Measurements from ENCODE around the gene NT5DC4. TPM values are rescaled to one million over a fixed set of nuclear protein-coding genes. Genes with fewer than 3 reads are reported as not detected.

NT5DC4 gene
- total and polyA plus RNA-seq, 4 donors, result 0.10 TPM; not detected in 3

DNA sequence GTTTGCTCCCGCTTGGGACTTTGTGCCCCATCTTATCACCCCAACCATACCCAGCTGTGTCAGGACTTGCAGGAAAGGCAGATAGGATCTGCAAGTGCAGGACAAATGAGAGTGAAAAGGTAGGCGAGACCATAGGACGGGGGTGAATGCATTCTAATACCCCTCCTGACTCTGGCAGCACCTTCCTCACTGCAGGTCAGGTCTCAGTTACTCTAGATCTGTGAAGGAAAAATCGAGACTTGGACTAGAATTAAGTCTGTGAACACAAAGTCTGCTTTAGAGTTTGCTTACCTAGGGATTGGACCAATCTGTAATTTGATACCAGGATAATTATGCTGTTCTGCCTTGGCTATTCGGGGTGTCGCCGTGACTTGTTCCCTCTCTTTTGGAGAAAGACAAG lies 19.7 kb downstream of the NT5DC4 start:
- no peak for DNase-seq (ENCODE audit: low read depth in 4 of 6, low spot score in 6 of 6)
- WGBS (ENCODE audit: insufficient coverage), result 93% methylated on average over 2 of the region's 7 CpGs
- no peak overlapping the region for H3K27ac ChIP-seq (ENCODE audit: low read depth, low read length)

DNA sequence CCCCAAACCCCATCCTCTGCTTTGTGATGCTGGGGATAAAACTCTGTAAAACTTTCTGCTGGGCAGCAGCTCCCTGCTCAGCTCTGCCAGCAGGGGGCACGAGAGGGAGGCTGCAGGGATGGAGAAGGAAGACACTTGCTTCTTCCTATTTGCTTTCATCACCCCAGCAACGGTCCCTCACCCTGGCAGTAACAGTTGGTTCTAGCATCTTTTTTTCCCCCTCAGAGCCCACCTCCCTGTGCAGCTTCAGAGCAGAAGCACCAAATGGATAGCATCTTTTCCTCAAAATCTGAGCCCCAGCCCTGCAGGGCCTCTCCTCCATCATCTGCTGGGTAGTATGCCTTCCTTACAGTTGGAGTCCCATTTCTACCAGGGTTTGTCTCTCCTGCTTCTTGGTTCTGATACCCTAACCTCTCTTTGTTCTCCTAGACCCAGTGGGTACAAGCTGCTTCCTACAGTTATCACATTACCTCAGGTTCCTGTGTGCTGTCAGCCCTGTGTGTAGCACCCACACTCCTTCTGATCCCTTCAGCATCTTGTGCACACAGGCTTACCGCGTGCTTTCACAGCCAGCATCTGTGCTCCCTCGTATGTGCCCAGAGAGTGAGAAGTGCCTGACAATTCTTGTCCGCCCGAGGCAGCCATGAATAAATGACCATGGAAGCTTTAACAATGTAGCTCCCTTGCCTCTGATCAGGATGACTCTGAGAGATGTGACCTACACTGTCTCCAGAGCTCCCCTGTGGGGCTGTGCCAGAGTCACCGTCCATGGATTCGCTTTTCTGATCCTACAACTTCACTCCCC lies 29.1 kb downstream of the NT5DC4 start:
- DNase-seq (ENCODE audit: low read depth in 4 of 6, low spot score in 6 of 6), result peak in 4 of 6 donors; percentile 48 to 88 (median 68)
- WGBS (ENCODE audit: insufficient coverage), result 53% methylated on average over 9 of the region's 9 CpGs
- no peaks in the 10 kb centered on the region for H3K4me1 ChIP-seq (ENCODE audit: control insufficient read depth, insufficient read depth, low read length)
- H3K27me3 ChIP-seq (ENCODE audit: control insufficient read depth, insufficient read depth, low read length), result no peaks in the 10 kb centered on the region
- H3K36me3 ChIP-seq (ENCODE audit: control insufficient read depth, insufficient read depth, low read length), result no peaks in the 10 kb centered on the region
- no peak overlapping the region for H3K27ac ChIP-seq (ENCODE audit: low read depth, low read length)
- no peaks in the 10 kb centered on the region for H3K9me3 ChIP-seq (ENCODE audit: control insufficient read depth, insufficient read depth, low read length)
- H3K4me3 ChIP-seq (ENCODE audit: low read depth, low read length), result no peak overlapping the region

More for the DNA sequence above, 19.7 kb downstream of the NT5DC4 start:
- Histone ChIP-seq H3K4me1 (ENCODE audit: control insufficient read depth, insufficient read depth, low read length) (no peaks in the 10 kb centered on the region), H3K4me3 (ENCODE audit: low read depth, low read length) (no peak overlapping the region), H3K9me3 (ENCODE audit: control insufficient read depth, insufficient read depth, low read length) (no peaks in the 10 kb centered on the region), H3K36me3 (ENCODE audit: control insufficient read depth, insufficient read depth, low read length) (no peaks in the 10 kb centered on the region), H3K27me3 (ENCODE audit: control insufficient read depth, insufficient read depth, low read length) (no peaks in the 10 kb centered on the region)

DNA sequence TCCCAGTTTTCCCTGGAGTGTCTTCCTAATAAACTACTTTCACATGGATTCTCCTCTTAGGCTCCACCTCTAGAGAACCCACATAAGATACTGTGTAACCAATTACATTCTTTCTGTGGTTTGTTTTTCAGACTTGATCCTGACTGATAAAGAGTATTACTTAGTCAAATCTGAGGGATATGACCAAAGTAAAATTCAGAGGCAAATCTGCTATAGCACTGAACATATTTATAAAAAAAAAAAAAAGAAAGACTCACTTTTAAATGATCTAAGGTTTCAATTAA lies 29.7 kb downstream of the NT5DC4 start:
- no peaks in the 10 kb centered on the region for H3K27me3 ChIP-seq (ENCODE audit: control insufficient read depth, insufficient read depth, low read length)
- DNase-seq (ENCODE audit: low read depth in 4 of 6, low spot score in 6 of 6), result no peak
- no peaks in the 10 kb centered on the region for H3K4me1 ChIP-seq (ENCODE audit: control insufficient read depth, insufficient read depth, low read length)
- H3K4me3 ChIP-seq (ENCODE audit: low read depth, low read length), result no peak overlapping the region
- H3K27ac ChIP-seq (ENCODE audit: low read depth, low read length), result no peak overlapping the region
- H3K9me3 ChIP-seq (ENCODE audit: control insufficient read depth, insufficient read depth, low read length), result no peaks in the 10 kb centered on the region
- no peaks in the 10 kb centered on the region for H3K36me3 ChIP-seq (ENCODE audit: control insufficient read depth, insufficient read depth, low read length)

DNA sequence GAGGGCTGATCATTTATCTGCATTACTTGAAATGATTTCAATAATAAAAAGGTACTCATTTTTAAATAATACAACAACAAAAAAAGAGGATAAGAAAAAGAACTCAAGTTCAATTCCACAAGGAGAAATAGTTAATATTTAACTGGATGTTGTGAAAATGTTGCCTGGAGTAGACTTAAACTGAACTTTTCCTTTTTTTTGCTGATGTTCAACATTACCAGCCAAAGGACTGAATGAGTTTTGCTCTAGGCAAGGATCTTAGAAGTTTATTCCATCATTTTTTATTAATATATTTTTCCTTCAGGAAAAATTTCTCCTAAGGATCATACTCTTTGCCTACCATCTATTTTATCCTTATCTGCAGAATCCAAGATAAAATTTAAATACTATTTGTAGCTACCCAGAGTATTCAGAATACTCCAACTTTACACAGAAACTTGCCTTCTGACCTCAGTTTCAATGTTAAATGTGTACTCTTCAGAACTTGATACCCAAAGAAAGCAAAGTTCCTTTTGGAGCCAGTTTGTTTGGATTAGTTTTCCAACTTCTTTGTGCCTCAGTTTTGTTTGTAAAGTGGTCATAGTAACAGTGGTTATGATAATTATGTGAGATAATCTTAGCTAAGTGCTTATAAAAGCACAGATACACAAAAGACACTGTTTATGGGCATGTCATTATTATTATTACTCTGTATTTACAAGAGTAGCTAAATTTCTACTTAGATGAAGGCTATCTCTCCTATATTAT lies 30.8 kb downstream of the NT5DC4 start:
- no peak for DNase-seq (ENCODE audit: low read depth in 4 of 6, low spot score in 6 of 6)
- H3K4me1 ChIP-seq (ENCODE audit: control insufficient read depth, insufficient read depth, low read length), result no peaks in the 10 kb centered on the region
- no peaks in the 10 kb centered on the region for H3K9me3 ChIP-seq (ENCODE audit: control insufficient read depth, insufficient read depth, low read length)
- H3K4me3 ChIP-seq (ENCODE audit: low read depth, low read length), result no peak overlapping the region
- H3K27ac ChIP-seq (ENCODE audit: low read depth, low read length), result no peak overlapping the region
- no peaks in the 10 kb centered on the region for H3K36me3 ChIP-seq (ENCODE audit: control insufficient read depth, insufficient read depth, low read length)
- no peaks in the 10 kb centered on the region for H3K27me3 ChIP-seq (ENCODE audit: control insufficient read depth, insufficient read depth, low read length)

DNA sequence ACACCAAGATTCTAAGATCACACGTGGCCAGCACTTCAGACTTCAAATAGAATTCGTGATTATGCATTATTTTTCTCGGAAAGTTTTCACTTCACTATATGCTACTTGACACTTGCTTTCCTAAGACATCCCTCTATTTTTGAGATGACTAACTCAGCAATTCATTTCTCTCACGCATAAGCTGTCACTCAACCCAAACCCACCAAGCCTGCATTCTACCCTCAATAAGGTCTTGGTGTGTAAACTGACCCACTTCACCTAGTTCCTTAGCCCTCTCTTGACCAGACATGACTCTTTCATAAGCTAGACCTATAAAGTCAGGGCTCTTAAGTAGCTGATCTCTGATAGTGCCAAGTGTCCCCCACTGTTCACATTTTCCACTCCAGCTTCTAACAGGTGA lies 31.8 kb downstream of the NT5DC4 start:
- H3K36me3 ChIP-seq (ENCODE audit: control insufficient read depth, insufficient read depth, low read length), result no peaks in the 10 kb centered on the region
- H3K9me3 ChIP-seq (ENCODE audit: control insufficient read depth, insufficient read depth, low read length), result no peaks in the 10 kb centered on the region
- H3K27me3 ChIP-seq (ENCODE audit: control insufficient read depth, insufficient read depth, low read length), result no peaks in the 10 kb centered on the region
- H3K4me1 ChIP-seq (ENCODE audit: control insufficient read depth, insufficient read depth, low read length), result no peaks in the 10 kb centered on the region
- 91% methylated on average over 4 of the region's 4 CpGs for WGBS (ENCODE audit: insufficient coverage)
- no peak for DNase-seq (ENCODE audit: low read depth in 4 of 6, low spot score in 6 of 6)
- H3K27ac ChIP-seq (ENCODE audit: low read depth, low read length), result no peak overlapping the region
- no peak overlapping the region for H3K4me3 ChIP-seq (ENCODE audit: low read depth, low read length)

DNA sequence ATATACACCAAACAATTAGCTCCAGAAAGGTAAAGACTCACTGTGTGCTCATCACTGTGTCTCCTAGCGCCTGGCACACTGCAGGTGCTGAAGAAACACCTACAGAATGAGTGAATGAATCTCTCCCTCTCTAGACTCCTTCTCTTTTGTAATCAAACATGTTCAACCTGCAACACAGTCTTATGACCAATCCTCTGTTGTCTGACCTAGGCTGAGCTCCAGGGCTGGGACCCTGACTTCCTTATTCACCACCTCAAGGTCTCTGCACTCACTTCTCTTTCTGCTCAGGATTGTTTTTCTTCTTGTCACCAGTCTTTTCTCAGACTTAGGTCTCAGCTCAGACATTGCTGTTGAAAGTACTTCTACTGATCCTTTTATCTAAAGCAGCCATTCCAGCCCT lies 33.7 kb downstream of the NT5DC4 start:
- no peak overlapping the region for H3K4me3 ChIP-seq (ENCODE audit: low read depth, low read length)
- no peaks in the 10 kb centered on the region for H3K36me3 ChIP-seq (ENCODE audit: control insufficient read depth, insufficient read depth, low read length)
- 100% methylated on average over 1 of the region's 1 CpG for WGBS (ENCODE audit: insufficient coverage)
- no peaks in the 10 kb centered on the region for H3K9me3 ChIP-seq (ENCODE audit: control insufficient read depth, insufficient read depth, low read length)
- DNase-seq (ENCODE audit: low read depth in 4 of 6, low spot score in 6 of 6), result no peak
- no peak overlapping the region for H3K27ac ChIP-seq (ENCODE audit: low read depth, low read length)
- no peaks in the 10 kb centered on the region for H3K27me3 ChIP-seq (ENCODE audit: control insufficient read depth, insufficient read depth, low read length)
- H3K4me1 ChIP-seq (ENCODE audit: control insufficient read depth, insufficient read depth, low read length), result no peaks in the 10 kb centered on the region

DNA sequence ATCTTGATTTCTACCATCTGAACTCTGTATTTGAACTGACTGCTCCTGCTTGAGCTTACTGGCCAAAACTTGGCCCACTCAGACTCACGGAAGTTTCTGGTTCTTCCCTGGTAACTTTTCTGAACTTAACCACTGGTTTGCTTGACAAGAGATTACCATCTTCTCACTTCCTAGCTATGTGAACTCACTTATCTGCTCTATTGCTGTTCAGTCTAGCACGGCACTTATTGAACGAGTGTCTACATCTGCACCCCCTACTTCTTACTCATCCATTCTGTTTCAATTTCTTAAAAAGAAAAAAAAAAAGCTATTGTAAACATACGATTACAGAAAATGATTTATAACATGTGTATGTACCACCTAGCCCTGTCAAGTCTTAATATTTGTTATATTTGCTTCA lies 34.6 kb downstream of the NT5DC4 start:
- no peak overlapping the region for H3K27ac ChIP-seq (ENCODE audit: low read depth, low read length)
- H3K36me3 ChIP-seq (ENCODE audit: control insufficient read depth, insufficient read depth, low read length), result no peaks in the 10 kb centered on the region
- H3K27me3 ChIP-seq (ENCODE audit: control insufficient read depth, insufficient read depth, low read length), result no peaks in the 10 kb centered on the region
- H3K4me1 ChIP-seq (ENCODE audit: control insufficient read depth, insufficient read depth, low read length), result no peaks in the 10 kb centered on the region
- 94% methylated on average over 1 of the region's 4 CpGs for WGBS (ENCODE audit: insufficient coverage)
- no peak for DNase-seq (ENCODE audit: low read depth in 4 of 6, low spot score in 6 of 6)
- no peaks in the 10 kb centered on the region for H3K9me3 ChIP-seq (ENCODE audit: control insufficient read depth, insufficient read depth, low read length)
- no peak overlapping the region for H3K4me3 ChIP-seq (ENCODE audit: low read depth, low read length)

DNA sequence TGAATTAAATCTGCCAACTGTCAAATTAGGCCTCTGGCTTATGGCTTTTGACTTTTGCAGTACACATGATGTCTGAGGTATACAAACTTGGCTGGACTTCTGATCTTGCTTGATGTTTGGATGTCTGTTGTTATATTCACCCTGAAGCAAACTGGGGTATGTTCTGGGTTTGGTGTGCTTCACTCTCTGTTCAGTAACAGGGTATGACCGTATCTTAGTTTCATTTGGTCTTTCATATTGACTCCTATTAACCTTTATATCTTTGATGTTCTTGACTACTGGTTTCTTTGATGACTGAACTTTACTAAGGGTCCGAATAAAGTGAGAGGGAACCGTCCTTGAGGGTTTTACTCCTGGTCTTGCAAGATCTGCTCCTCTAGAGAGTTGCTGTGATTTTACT lies 35.4 kb downstream of the NT5DC4 start:
- no peaks in the 10 kb centered on the region for H3K27me3 ChIP-seq (ENCODE audit: control insufficient read depth, insufficient read depth, low read length)
- no peaks in the 10 kb centered on the region for H3K36me3 ChIP-seq (ENCODE audit: control insufficient read depth, insufficient read depth, low read length)
- no peaks in the 10 kb centered on the region for H3K4me1 ChIP-seq (ENCODE audit: control insufficient read depth, insufficient read depth, low read length)
- no peak overlapping the region for H3K4me3 ChIP-seq (ENCODE audit: low read depth, low read length)
- DNase-seq (ENCODE audit: low read depth in 4 of 6, low spot score in 6 of 6), result no peak
- H3K9me3 ChIP-seq (ENCODE audit: control insufficient read depth, insufficient read depth, low read length), result no peaks in the 10 kb centered on the region
- no CpG with 5 or more reads among the region's 3 CpGs for WGBS (ENCODE audit: insufficient coverage)
- no peak overlapping the region for H3K27ac ChIP-seq (ENCODE audit: low read depth, low read length)

DNA sequence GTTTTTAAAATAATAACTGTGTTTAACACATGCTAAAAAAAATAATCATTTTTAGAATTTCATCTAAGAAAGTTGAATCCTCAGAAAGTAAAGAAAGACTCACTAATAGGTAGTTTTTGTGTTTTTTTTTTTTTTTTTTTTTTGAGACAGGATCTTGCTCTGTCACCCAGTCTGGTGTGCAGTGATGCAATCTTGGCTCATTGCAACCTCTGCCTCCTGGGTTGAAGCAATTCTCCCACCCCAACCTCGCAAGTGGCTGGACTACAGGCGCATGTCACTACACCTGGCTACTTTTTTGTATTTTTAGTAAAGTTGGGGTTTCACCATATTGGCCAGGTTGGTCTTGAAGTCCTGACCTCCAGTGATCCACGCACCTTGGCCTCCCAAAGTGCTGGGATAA lies 36.4 kb downstream of the NT5DC4 start:
- Histone ChIP-seq H3K9me3 (ENCODE audit: control insufficient read depth, insufficient read depth, low read length) (no peaks in the 10 kb centered on the region), H3K36me3 (ENCODE audit: control insufficient read depth, insufficient read depth, low read length) (no peaks in the 10 kb centered on the region), H3K4me1 (ENCODE audit: control insufficient read depth, insufficient read depth, low read length) (no peaks in the 10 kb centered on the region), H3K4me3 (ENCODE audit: low read depth, low read length) (no peak overlapping the region), H3K27ac (ENCODE audit: low read depth, low read length) (no peak overlapping the region), H3K27me3 (ENCODE audit: control insufficient read depth, insufficient read depth, low read length) (no peaks in the 10 kb centered on the region)
- no CpG with 5 or more reads among the region's 3 CpGs for WGBS (ENCODE audit: insufficient coverage)
- DNase-seq (ENCODE audit: low read depth in 4 of 6, low spot score in 6 of 6), result no peak

DNA sequence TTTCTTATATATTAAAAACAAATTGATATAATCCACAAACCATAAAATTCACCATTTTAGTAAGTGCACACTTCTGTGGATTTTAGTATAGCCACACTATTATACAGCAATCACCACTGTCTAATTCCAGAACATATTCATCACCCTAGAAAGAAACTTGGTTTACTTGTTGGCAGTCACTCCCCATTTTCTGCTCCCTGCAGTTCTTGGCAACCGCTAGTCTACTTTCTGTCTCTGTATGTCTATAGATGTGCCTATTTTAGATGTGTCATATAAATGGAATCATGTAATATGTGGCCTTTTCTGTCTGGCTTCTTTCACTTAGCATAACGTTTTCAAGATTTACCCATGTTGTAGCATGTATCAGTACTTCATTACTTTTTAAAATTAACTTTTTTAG lies 37.9 kb downstream of the NT5DC4 start:
- H3K4me1 ChIP-seq (ENCODE audit: control insufficient read depth, insufficient read depth, low read length), result peaks cover under 1% of the 10 kb centered on the region
- no peaks in the 10 kb centered on the region for H3K9me3 ChIP-seq (ENCODE audit: control insufficient read depth, insufficient read depth, low read length)
- no CpG with 5 or more reads among the region's 2 CpGs for WGBS (ENCODE audit: insufficient coverage)
- H3K4me3 ChIP-seq (ENCODE audit: low read depth, low read length), result no peak overlapping the region
- DNase-seq (ENCODE audit: low read depth in 4 of 6, low spot score in 6 of 6), result peak in 1 of 6 donors; percentile 30
- H3K27me3 ChIP-seq (ENCODE audit: control insufficient read depth, insufficient read depth, low read length), result no peaks in the 10 kb centered on the region
- H3K27ac ChIP-seq (ENCODE audit: low read depth, low read length), result no peak overlapping the region
- no peaks in the 10 kb centered on the region for H3K36me3 ChIP-seq (ENCODE audit: control insufficient read depth, insufficient read depth, low read length)
